Hepatocyte (in vitro differentiated cells): ENCODE measurements around the gene MOGAT1. TPM values are rescaled to one million over a fixed set of nuclear protein-coding genes. Genes with fewer than 3 reads are reported as not detected.

Source experiments
- DNase-seq: peaks from one replicate; pipeline ENCODE4 v3.0.0-alpha.2; 2016; ENCODE audit warnings: low spot score
- H2AFZ ChIP-seq: fragments of 200-600 bp; sonication (generic); 2 replicates; pipeline ENCODE4 v1.6.0; 2016; ENCODE audit warnings: antibody characterized with exemption, mild to moderate bottlenecking
- H3K27ac ChIP-seq: fragments of 200-600 bp; sonication (generic); 2 replicates; pipeline ENCODE4 v1.5.1; 2016; ENCODE audit warnings: mild to moderate bottlenecking
- H3K27me3 ChIP-seq: fragments of 200-600 bp; sonication (generic); 2 replicates; pipeline ENCODE4 v1.6.1; 2016
- H3K36me3 ChIP-seq: fragments of 200-600 bp; sonication (generic); replicated peaks from 2 replicates; pipeline ENCODE4 v1.5.1; 2016; ENCODE audit warnings: low read depth; ENCODE audit not compliant: insufficient read depth
- H3K4me1 ChIP-seq: fragments of 200-600 bp; sonication (generic); 2 replicates; pipeline ENCODE4 v1.5.1; 2016; ENCODE audit warnings: mild to moderate bottlenecking, moderate library complexity; ENCODE audit not compliant: insufficient read depth
- H3K4me2 ChIP-seq: fragments of 200-600 bp; sonication (generic); 2 replicates; pipeline ENCODE4 v1.6.0; 2016
- H3K4me3 ChIP-seq: fragments of 200-600 bp; sonication (generic); 2 replicates; pipeline ENCODE4 v1.5.1; 2016; ENCODE audit warnings: mild to moderate bottlenecking
- H3K79me2 ChIP-seq: fragments of 200-600 bp; sonication (generic); 2 replicates; pipeline ENCODE4 v1.6.0; 2017; ENCODE audit warnings: mild to moderate bottlenecking
- H3K9me2 ChIP-seq: fragments of 200-600 bp; sonication (generic); replicated peaks from 2 replicates; pipeline ENCODE4 v1.6.0; 2017; ENCODE audit warnings: mild to moderate bottlenecking; ENCODE audit not compliant: insufficient read depth
- H3K9me3 ChIP-seq: fragments of 200-600 bp; sonication (generic); 2 replicates; pipeline ENCODE4 v1.5.1; 2016; ENCODE audit warnings: low read depth, mild to moderate bottlenecking
- H4K20me1 ChIP-seq: fragments of 200-600 bp; sonication (generic); 2 replicates; pipeline ENCODE4 v1.6.0; 2016; ENCODE audit warnings: mild to moderate bottlenecking; ENCODE audit not compliant: insufficient read depth, poor library complexity, severe bottlenecking
- CTCF ChIP-seq: fragments of 200-600 bp; sonication (generic); IDR thresholded peaks from 2 replicates; pipeline ENCODE4 v1.5.1; 2016; ENCODE audit warnings: antibody characterized with exemption, mild to moderate bottlenecking; ENCODE audit not compliant: poor library complexity
- EZH2 ChIP-seq: fragments of 200-600 bp; sonication (generic); IDR thresholded peaks from 2 replicates; pipeline ENCODE4 v1.6.1; 2016; ENCODE audit warnings: antibody characterized with exemption, mild to moderate bottlenecking, borderline replicate concordance
- EZH2phosphoT487 ChIP-seq: fragments of 200-600 bp; sonication (generic); IDR thresholded peaks from one replicate; pipeline ENCODE4 v1.6.1; 2018; ENCODE audit warnings: antibody characterized with exemption, mild to moderate bottlenecking, low read depth, moderate library complexity; ENCODE audit not compliant: unreplicated experiment, severe bottlenecking
- WGBS: methylation state at CpG from one replicate; pipeline ENCODE4 v1.1.6; 2016; ENCODE audit warnings: low lambda C conversion rate; ENCODE audit errors: missing lambda C conversion rate; 5-methylcytosine and 5-hydroxymethylcytosine counted together
- polyA plus RNA-seq: library from polyadenylated mRNA; unstranded; fragments of >200 nt; fragmentation: Nextera tagmentation; extraction: Ambion mirVana; gene quantifications from 2 replicates; pipeline ENCODE4 v1.2.1, GENCODE V29; 2016
- total RNA-seq: library from RNA; depleted of rRNA; stranded (reverse); fragments of >200 nt; gene quantifications from 2 replicates; pipeline ENCODE4 v1.2.3, GENCODE V29; 2014

Gene MOGAT1
- total and polyA plus RNA-seq, 2 experiments from 2014 or later = not detected

GRCh38 chr2:222743251-222743812 lies 71.9 kb downstream of the MOGAT1 start:
- Histone ChIP-seq H3K4me2 (no peak overlapping the region), H3K4me1 (no peaks in the 10 kb centered on the region), H3K36me3 (no peaks in the 10 kb centered on the region), H3K27me3 (no peaks in the 10 kb centered on the region), H3K9me3 (no peaks in the 10 kb centered on the region), H3K9me2 (no peaks in the 10 kb centered on the region), H3K4me3 (no peak overlapping the region), H4K20me1 (no peaks in the 10 kb centered on the region), H3K79me2 (no peaks in the 10 kb centered on the region), H2AFZ (no peak overlapping the region), H3K27ac (no peak overlapping the region)
- WGBS = 74% methylated on average over 10 of the region's 10 CpGs
- TF ChIP-seq EZH2 = no peak
- TF ChIP-seq EZH2phosphoT487 = no peak
- TF ChIP-seq CTCF = no peak
- no peak for DNase-seq

GRCh38 chr2:222745836-222746559 lies 74.5 kb downstream of the MOGAT1 start:
- no peak overlapping the region for H3K27ac ChIP-seq
- 72% methylated on average over 8 of the region's 8 CpGs for WGBS

GRCh38 chr2:222747526-222748160 lies 76.2 kb downstream of the MOGAT1 start:
- no peaks in the 10 kb centered on the region for H3K27me3 ChIP-seq
- H3K36me3 ChIP-seq = no peaks in the 10 kb centered on the region
- no peak overlapping the region for H3K4me3 ChIP-seq
- DNase-seq = no peak
- no peaks in the 10 kb centered on the region for H3K9me3 ChIP-seq
- H3K9me2 ChIP-seq = no peaks in the 10 kb centered on the region
- TF ChIP-seq CTCF (no peak), EZH2 (no peak), EZH2phosphoT487 (no peak)
- peaks cover 6% of the 10 kb centered on the region for H3K4me1 ChIP-seq
- no peak overlapping the region for H2AFZ ChIP-seq
- no peak overlapping the region for H3K4me2 ChIP-seq
- H3K79me2 ChIP-seq = no peaks in the 10 kb centered on the region
- no peaks in the 10 kb centered on the region for H4K20me1 ChIP-seq
- H3K27ac ChIP-seq = no peak overlapping the region
- 81% methylated on average over 5 of the region's 5 CpGs for whole genome bisulfite sequencing

More at GRCh38 chr2:222745836-222746559, 74.5 kb downstream of the MOGAT1 start:
- Histone ChIP-seq H3K9me2 (no peaks in the 10 kb centered on the region), H3K9me3 (no peaks in the 10 kb centered on the region), H3K4me3 (no peak overlapping the region), H4K20me1 (no peaks in the 10 kb centered on the region), H3K4me1 (no peaks in the 10 kb centered on the region), H2AFZ (no peak overlapping the region), H3K36me3 (no peaks in the 10 kb centered on the region), H3K79me2 (no peaks in the 10 kb centered on the region), H3K4me2 (no peak overlapping the region), H3K27me3 (no peaks in the 10 kb centered on the region)
- TF ChIP-seq EZH2phosphoT487 = no peak
- no peak for TF ChIP-seq CTCF
- TF ChIP-seq EZH2 = no peak
- no peak for DNase-seq
